Fibroblast of the aortic adventitia (primary cell): ENCODE data around the gene APOL2. TPM values are rescaled to one million over a fixed set of nuclear protein-coding genes. Genes with fewer than 3 reads are reported as not detected.
"Not testable (repeated sequence)": the region's sequence is repeated elsewhere in the genome, so short reads cannot be mapped to it uniquely, and the experiment has no call there.

Experiments
- DNase-seq: peaks from one replicate; pipeline ENCODE4 v3.0.0-alpha.2; 2010; ENCODE audit warnings: low read depth
- H3K4me3 ChIP-seq: 2 replicates; pipeline ENCODE4 v1.5.1; 2011; ENCODE audit warnings: low read depth, mild to moderate bottlenecking, control low read depth, low read length, moderate library complexity
- CTCF ChIP-seq: IDR thresholded peaks from 2 replicates; pipeline ENCODE4 v1.5.1; 2011; ENCODE audit warnings: mild to moderate bottlenecking, low read length, control low read depth, inconsistent platforms; ENCODE audit not compliant: insufficient read depth
- total RNA-seq: library from RNA; depleted of rRNA; stranded (reverse); fragments of >200 nt; gene quantifications from 2 replicates; pipeline ENCODE4 v1.2.3, GENCODE V29; 2012; ENCODE audit warnings: low replicate concordance

APOL2 gene
- total RNA-seq, 1 donor, result 45.2 TPM

- H3K4me3 ChIP-seq, result no peak overlapping the region
- TF ChIP-seq CTCF, result no peak
- DNase-seq, result no peak
These were observed 10.4 kb downstream of the APOL2 start for GRCh38 chr22:36228944-36229343.

- DNase-seq, H3K4me3 ChIP-seq: not testable (repeated sequence)
These were observed 11.0 kb downstream of the APOL2 start for GRCh38 chr22:36228369-36228768.

- H3K4me3 ChIP-seq, result no peak overlapping the region
- TF ChIP-seq CTCF, result no peak
- no peak for DNase-seq
These were observed 11.5 kb downstream of the APOL2 start for GRCh38 chr22:36227806-36228205.

GRCh38 chr22:36227396-36227795, 11.9 kb downstream of the APOL2 start:
- no peak for TF ChIP-seq CTCF
- no peak for DNase-seq
- no peak overlapping the region for H3K4me3 ChIP-seq

DNA sequence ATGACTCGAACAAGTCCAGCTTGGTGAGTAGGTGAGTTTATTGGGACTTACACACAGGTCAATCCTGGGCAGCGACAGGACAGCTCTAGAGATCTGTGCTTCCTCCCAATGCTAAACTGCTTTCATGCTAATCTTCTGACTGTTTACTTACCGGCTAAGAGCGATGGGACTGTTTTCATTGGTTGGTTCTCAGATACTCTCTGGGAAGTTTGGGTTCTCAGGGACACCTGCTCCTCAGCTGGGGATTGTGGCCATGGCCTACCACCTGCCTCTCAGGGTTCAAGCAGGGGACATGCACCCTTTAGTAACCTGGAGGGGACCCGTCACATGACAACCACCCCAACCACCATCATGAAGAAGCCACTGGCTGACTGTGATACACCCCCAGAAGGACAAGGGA, 13.1 kb downstream of the APOL2 start:
- no peak for DNase-seq
- no peak for TF ChIP-seq CTCF
- no peak overlapping the region for H3K4me3 ChIP-seq

GRCh38 chr22:36225333-36225922, 13.9 kb downstream of the APOL2 start:
- no peak for DNase-seq
- TF ChIP-seq CTCF, result no peak
- no peak overlapping the region for H3K4me3 ChIP-seq

GRCh38 chr22:36224245-36224644, 15.1 kb downstream of the APOL2 start:
- no peak overlapping the region for H3K4me3 ChIP-seq
- no peak for DNase-seq
- TF ChIP-seq CTCF, result no peak
